ENCODE data around the gene TDRD7.
A peak's percentile ranks its signal among the peaks of the same experiment; 100 is the strongest.

DNA sequence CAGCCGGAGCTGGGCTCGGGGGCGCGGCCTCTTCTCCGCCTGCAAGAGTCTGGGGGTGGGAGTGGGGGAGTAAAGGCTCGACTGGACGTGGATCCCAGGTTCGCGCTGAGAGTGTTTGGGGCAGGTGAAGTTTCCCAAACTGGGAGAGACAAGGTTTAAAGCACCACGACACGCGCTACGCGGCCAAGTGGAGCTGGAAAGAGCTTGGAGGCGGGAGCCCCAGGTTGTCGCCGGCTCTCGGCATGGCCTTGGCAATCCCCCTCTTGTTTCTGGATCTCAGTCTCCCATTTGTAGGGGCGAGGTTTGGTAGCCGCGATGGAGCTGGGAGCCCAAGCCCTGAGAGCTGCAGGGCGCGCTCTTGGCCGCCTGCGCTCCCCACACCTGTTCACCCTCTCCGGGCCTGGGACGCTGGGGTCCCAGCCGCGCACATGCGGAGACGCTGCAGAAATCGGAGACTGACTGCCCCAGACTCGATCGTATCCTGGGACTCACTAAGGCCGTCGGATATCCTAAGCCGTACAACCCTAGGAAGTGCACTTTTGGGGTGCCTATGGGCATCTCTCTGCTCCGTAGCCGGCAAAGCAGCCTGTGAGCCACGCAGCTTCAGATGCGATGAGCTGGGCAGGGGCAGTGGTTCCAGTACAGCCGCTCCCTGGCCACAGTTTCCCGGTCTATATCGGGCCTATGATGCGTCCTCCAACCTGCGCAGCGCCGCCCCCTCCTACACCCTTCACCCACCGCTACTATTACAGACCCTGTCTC, 90.5 kb downstream of the TDRD7 start:
- no peak for TF ChIP-seq CTCF (conservative IDR thresholded peaks at IDR 0.05; ENCODE audit: low read depth, low read length)
- peak; percentile 43 for TF ChIP-seq EZH2 (IDR thresholded peaks at IDR 0.05; ENCODE audit: borderline replicate concordance, low read depth, low read length, poor library complexity, severe bottlenecking)

Measured in A673 (cell line).